ENCODE data around the gene TDRD9.
"Not testable (repeated sequence)": the region's sequence is repeated elsewhere in the genome, so short reads cannot be mapped to it uniquely, and the experiment has no call there.

TDRD9 gene

DNA sequence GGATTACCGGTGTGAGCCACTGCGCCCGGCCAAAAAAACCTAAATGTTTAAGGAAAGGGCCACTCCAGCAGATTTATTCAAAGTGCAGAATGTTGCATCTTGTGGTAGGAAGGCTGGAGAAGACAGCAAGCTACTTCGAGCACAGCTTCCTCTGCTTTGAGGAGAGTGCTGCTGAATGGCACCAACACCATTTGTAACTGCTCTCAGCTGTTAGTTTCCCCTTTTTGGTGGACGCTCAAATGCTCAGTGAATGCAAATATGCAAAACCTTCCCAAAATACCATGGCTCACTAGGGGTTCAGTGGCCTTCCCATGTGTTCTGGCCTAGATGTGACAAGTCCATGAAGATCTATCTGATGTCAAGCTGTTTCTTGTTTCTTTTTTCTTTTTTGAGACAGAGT lies 2.9 kb upstream of the TDRD9 start:
- DNase-seq, result no peak

DNA sequence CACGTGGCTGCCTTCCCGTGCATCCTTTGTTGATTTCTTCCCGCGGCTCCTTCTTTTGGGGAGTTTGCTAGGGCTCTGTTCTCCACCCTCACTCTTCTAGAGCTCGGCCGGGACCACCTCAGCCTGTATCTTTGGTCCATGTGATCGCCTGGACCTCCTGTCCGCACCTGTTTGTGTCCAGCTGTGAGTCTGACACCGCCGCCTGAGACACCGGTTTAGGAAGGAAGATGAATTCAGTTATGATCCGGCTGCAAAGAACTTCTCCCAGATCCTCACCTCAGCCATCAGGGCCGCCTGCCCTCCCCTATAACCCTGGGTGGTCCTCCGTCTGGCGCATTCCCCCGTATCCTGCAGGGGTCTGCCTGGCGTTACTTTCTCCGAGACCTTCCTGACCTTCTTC lies 690 bp upstream of the TDRD9 start:
- no peak for DNase-seq

DNA sequence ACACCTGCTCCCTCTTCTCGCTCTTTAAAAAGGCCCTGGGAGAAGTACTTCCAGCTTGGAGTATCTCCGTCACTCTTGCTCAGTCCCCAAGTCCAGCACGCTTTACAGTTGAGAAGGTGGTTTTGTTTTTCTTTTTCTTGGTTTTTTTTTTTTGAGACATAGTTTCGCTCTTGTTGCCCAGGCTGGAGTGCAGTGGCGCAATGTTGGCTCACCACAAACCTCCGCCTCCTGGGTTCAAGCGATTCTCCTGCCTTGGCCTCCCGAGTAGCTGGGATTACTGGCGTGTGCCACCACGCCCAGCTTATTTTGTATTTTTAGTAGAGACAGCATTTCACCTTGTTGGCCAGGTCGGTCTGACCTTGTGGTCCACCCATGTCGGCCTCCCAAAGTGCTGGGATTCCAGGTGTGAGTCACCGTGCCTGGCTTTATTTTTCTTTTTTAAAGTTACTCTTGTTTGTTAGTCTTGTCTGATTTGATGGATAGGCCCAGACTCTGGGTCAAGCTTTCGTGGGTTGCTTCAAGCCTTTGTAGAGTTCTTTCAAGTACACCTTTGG lies 1.9 kb downstream of the TDRD9 start:
- no peak for DNase-seq

DNA sequence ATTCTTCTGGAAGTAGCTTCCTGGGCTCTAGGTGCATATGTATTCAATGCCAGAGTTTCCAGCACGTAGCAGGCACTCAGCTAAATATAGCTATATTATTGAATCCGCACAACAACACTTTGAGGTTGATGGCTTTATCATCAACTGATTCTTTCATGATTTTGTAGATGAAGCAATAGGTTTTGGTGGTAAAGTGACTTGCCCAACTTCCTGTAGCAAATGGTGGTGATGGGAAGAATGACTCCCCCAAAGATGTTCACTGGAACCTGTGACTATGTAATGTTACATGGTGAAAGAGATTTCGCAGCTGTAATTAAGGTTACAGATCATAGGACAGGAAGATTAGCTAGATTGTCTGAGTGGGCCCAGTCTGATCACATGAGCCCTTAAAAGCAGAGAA lies 3.2 kb downstream of the TDRD9 start:
- DNase-seq, result no peak

DNA sequence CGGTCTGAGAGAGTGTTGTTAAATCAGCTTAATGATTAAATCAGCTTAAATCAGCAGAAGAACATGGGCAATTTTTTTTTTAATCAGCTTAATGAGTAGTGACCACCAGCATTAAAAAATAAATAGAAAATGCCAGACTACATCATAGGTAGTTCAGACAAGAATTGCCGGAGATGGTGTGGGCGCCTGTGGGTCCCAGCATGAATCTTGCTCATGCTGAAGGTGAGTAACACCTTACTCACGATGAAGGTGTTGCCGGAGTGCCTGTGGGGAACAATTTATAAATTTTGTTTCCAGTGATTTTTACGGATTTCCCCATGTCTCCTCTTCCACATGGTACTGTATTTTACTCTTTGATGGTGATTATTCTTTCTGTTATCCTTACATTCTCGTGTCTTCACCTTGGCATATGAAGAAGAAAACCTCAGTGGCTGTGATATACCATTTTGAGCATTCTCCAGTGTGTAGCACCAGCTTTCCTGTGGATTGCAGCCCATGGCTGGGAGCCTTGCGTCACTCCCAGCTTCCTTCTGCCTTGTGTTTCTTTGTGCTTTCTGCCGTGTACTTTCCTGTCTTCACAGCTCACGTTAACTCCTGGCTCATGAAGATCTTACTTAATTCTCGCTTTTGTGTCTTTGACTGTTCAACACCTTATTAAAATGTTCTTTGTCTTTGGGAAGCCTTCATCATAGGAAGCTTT lies 4.7 kb downstream of the TDRD9 start:
- no peak for DNase-seq

DNA sequence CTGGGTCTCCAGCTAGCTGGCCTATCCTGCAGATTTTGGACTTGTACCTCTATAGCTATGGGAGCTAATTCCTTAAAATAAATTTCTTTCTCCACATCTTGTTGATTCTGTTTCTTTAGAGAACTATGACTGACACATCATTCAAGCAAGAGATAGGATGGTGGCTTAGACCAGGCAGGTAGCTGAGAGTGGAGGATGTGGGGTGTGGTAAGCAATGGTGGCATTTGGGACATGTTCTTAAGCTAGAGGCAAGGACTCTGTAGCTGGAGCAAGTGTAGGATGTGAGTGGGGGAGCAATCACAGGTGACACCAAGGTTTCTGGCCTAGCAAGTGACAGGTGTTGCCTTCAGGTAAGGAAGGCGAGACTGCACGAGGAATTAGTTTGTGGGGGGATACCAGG lies 6.8 kb downstream of the TDRD9 start:
- no peak for DNase-seq

DNA sequence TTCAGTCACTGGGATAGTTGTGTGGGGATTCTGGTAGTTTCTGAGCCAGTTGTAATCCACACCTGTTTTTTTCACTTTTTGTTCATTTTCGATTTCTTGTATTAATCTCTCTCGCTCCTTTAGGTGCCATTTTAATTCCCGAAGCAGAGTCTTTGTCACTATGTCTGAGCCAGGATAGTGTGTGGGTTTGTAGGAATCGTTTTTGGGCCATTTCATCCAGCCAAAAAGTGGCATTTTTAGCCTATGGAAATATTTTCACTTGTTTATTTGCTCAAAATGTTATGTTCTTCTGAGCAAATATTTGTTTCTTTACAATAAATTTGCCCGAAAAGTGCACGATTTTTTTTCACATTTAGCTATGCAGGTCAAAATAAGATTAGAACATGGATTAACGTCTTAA lies 13.2 kb downstream of the TDRD9 start:
- no peak for DNase-seq

DNA sequence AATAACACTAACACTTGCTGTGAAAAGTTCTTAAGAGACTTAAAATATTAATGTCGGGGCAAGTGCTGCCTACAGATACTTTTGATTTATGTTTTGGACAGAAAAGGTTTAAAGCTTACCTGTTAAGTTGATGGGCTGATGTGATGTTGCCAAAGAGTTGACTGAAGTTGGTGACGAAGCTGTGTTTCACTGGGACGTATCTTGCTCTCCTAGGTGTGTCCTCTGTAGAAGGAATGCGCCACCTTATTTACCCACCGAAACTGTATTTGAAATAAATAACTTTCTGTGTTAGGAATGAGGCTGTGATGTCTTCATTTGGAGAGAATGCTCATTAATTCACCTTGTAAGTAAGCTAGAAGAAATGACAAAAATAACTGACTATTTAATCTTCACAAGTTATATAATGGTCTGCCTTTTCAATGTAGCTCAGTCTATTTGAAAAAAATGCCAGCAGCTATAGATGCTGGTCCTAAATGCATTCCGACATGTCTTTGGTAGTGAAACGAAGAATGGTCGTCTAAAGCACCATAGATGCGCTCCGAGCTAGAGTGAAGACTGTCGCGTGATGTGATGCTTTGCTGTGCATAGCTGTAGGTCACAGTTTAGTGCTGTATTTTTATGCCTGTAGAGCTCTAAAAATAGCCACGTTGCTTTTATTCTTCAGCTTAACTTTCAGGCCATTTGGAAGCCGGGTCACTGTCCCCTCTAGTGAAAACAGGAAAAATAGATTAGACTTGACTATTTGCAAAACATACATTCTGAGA lies 13.9 kb downstream of the TDRD9 start, which contains the start of gene RD3L:
RD3L (minus strand) TSS at position 557 of the 764 bp plus-strand sequence. CDS start 834 bp downstream, outside the sequence.
- DNase-seq, result no peak

DNA sequence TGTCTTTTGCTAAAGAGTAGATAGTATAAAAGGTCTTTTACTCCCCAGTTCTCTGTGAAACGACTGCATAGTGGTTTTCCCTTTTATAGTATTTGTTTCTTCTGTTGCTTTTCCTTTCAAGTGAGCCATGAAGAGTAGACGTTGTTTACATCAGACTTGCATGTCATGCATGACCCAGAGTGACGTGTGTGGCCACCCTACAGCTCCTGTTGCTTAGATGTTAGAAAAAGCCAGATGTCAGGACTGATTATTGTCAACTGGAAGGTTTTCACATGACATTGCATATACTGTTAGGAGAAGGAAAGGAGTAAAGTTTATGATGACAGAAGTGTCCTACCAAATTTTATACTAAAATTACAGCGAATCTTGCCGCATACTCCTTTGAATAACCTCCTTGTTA lies 15.4 kb downstream of the TDRD9 start:
- DNase-seq, result no peak

DNA sequence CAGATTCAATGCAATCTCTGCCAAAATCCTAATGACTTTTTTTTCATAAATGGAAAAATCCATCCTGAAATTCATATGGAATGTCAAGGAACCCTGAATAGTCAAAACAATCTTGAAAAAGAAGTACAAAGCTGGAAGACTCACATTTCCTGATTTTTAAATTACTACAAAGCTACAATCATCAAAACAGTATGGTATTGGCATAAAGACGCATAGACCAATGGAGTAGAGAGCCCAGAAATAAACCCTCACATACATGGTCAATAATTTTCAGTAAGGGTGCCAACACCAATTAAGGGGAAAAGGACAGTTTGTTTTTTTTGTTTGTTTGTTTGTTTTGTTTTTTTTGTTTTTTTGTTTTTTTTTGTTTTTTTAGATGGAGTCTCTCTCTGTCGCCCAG lies 18.7 kb downstream of the TDRD9 start:
- DNase-seq, result no peak

DNA sequence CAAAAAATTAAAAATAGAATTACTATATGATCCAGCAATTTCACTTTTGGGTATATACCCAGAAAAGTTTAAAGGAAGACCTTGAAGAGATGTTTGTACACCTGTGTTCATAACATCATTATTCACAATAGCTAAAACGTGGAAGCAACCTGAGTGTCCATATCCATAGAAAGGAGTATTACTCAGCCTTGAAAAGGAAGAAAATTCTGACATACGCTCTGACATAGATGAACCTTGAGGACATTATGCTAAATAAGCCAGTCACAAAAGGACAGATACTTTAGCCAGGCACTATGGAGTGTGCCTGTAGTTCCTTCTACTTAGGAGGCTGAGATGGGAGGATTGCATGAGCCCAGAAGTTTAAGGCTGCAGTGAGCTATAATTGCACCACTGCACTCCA lies 20.2 kb downstream of the TDRD9 start:
- DNase-seq, result no peak

DNA sequence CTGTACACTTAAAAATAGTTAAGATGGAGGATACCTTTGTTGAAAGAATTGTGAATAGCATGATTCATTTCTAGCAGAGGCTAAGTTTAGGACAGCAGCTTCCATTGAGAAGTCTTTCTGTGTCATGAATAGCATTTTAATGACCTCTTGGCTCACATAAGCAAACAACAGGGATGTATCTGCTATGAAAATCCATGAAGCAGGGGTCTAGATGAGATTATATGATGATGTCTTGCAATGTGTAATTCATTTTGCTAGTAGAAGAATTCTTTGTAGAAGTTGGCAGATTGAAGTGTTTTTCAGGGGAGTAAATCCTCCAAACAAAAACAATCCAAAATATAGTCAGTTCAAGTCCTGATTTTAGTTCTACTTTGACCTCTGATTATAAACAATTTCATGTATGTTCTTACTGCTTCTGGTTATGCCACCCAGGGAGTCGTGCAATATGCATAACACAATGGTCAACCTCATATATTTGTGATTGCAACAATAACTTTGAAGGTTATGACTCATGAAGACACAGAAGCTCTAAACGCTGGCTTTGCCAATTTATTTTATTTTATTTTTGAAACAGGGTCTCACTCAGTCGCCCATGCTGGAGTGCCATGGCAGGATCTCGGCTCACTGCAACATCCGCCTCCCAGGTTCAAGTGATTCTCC lies 21.0 kb downstream of the TDRD9 start:
- DNase-seq, result no peak

DNA sequence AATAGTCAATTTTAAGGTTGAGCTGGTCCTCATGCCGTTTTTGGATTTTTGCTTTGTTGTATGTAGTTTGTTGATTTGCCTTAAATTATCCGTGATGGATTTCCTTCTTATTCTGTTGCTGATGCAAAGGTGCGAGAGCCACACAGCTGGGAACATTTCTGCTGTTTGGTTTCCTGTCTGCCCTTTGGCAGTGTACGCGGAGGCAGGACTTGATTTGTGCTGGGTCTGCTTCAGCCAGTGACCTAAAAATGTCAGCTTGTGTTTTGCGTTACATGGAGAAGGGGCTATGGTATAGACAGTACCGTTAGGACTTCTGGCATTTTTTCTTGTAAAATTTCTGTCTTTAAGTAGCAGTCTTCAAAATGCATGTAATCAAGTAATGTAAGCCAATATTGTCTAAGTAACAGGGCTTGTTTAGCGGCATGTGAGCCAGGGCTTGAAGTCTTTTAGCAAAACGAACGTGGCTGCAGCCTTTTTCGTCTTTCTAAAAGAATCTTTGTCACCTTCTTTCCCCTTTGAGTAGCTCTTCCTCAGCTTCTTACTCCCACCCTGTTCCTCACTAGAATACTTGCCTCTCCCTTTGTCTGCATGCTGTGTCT lies 32.3 kb downstream of the TDRD9 start:
- DNase-seq, result no peak

DNA sequence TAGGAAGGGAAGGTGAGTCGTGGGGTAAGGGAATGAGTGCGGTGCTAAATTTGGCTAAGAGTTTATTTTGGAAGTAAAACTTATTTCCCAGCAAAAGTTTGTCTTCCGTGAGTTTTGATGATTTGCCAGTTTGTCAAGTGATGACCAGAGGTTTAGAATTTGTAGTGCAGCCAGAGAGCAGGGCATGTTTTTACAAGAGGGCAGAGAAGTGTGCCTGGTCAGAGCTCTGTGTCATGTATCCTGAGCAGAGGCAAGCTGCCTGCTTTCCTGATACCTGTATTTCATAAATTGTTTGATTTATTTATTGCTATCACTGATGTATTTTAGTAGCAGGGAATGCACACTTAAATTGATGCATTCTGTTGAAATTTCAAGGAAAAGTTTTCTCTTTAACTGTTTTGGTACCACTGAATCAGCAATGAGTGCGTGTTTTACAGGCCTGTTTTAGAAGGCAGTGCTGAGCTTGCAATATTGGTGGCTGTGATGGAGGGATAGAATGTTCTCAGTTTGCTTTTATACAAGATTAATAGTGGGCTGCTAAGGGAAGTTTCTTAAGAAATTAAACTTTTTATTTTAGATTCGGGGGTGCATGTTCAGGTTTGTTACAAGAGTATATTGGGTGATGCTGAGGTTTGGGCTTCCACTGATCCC lies 33.8 kb downstream of the TDRD9 start:
- no peak for DNase-seq

DNA sequence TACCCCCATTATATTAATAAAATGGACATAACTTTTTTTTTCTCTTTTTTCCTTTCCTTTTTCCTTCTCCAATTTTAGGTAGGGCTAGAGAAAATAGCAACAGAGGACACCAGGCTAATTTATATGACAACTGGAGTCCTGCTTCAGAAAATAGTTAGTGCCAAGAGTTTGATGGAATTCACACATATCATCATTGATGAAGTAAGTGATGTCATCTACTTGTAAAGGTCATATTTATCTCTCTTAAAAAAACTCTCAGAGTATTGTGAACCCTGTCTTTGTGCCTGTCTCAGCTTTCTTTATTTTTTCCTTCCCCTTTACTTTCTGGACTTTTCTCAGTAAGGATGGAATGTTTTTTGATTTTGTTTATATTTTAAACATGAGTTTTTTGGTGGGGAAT lies 38.4 kb downstream of the TDRD9 start:
- DNase-seq, result no peak

DNA sequence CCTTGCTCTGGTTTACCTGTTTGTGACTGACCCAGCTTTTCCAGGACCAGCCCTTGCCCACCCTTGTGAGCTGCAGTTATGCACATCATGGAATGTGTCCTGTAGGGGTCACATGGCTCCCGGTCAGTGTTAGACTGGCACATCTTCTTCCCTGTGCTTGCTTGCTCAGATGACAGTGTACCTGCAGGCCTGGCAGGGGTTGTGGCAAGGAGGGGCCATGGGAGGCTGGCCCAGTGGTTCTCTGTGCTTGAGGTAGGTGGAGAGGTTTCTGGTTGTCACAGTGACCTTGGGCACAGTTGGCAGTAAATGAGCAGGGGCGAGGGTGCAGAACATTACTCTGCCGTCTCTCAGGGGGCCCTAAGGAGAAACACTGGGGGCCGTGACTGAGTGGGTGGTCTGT lies 41.7 kb downstream of the TDRD9 start:
- no peak for DNase-seq

DNA sequence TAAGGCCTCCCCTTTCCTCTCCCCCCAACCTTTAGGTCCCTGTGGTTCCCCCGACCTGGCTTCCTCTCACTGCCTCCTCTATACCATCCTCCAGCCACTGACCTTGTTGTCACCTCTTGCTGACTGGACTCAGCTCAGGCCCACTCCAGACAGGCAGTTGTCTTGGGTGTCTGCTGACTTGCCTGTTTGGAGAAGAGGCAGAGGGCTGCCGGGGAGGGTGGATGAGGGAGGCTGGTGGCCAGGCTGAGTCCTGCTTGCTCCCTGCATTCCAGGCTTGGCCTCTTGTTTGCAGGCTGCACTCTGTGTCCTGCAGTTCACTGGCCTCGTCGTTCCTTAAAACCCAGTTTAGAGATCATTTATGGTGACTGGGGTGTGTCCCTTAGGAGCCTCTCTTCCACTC lies 45.1 kb downstream of the TDRD9 start:
- DNase-seq, result no peak

DNA sequence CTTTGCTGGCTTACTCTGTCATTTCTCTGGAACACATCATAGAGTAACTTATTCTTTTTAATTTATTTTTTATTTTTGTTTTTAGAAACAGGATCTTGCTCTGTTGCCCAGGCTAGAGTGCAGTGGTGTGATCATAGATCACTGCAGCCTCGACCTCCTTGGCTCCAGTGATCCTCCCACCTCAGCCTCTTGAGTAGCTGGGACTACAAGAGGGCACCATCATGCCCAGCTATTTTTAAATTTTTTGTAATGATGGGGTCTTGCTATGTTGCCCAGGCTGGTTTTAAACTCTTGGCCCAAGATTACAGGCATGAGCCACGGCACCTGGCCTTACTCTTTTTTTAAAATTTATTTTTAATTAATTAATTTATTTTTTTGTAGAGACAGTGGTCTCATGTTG lies 46.3 kb downstream of the TDRD9 start:
- no peak for DNase-seq

DNA sequence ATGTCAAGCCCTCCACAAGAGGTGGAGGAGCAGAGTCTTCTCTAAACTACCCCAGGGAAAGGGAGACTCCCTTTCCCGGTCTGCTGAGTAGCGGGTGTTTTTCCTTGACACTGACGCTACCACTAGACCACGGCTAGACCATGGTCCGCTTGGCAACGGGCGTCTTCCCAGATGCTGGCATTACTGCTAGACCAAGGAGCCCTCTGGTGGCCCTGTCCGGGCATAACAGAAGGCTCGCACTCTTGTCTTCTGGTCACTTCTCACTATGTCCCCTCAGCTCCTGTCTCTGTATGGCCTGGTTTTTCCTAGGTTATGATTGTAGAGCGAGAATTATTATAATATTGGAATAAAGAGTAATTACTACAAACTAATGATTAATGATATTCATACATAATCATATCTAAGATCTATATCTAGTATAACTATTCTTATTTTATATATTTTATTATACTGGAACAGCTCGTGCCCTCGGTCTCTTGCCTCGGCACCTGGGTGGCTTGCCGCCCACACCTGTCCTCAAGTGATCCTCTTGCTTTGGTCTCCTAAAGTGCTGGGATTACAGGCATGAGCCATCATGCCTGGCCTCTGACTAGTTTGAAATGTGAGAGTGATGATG lies 52.5 kb downstream of the TDRD9 start:
- DNase-seq, result not testable (repeated sequence)

DNA sequence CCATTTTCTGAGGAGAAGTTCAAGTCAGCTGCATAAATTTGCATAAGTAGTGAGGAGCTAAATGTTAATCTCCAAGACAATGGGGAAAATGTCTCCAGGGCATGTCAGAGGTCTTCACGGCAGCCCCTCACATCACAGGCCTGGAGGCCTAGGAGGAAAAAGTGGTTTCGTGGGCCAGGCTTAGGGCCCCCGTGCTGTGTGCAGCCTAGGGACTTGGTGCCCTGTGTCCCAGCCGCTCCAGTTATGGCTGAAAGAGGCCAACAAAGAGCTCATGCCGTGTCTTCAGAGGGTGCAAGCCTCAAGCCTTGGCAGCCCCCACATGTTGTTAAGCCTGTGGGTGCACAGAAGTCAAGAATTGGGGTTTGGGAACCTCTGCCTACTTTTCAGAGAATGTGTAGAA lies 55.9 kb downstream of the TDRD9 start:
- DNase-seq, result no peak

DNA sequence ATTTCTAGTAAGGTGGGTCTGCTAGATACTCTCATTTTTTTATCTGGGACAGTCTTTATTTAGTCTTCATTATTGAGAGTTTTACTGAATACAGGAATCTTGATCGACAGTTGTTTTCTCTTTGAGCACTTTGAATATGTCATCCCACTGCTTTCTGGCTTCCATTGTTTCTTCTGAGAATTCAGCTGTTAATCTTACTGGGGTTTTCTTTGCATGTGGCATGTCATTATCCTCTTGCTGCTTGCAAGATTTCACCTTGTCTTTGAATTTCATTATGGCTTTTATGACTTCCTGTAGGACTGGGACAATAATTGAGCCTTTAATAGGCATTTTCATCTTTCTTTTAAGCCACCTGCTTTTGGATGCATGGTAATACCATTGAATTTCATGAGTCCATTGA lies 60.8 kb downstream of the TDRD9 start:
- DNase-seq, result no peak

DNA sequence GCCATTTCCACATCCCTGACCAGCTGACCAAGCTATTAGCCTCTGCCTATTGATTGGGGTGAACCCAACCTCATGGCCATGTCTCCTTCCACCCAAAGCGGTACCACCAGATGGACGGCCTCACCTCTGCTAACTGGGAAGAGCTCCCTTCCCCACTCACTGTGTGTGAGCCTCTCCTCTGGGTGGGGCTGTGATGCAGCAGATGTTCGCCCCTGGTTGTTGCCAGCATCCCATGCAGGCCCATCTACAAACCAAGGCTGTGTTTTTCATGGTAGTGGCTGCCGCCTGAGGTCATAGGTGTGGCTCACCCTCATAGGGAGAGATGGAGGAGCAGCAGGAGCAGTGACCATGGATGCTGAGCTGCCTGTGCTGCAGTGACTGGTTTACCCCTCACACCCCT lies 61.7 kb downstream of the TDRD9 start:
- no peak for DNase-seq

Measured in stimulated activated CD4-positive, alpha-beta T cell treated with anti-CD3 and anti-CD28 coated beads, Interleukin-1b, Interleukin-23, amount 100 ng/mL, for 48 hours (primary cell).